Measurements from ENCODE around the gene MRPL28.
"Not testable (repeated sequence)": the region's sequence is repeated elsewhere in the genome, so short reads cannot be mapped to it uniquely, and the experiment has no call there.

MRPL28 gene

DNA sequence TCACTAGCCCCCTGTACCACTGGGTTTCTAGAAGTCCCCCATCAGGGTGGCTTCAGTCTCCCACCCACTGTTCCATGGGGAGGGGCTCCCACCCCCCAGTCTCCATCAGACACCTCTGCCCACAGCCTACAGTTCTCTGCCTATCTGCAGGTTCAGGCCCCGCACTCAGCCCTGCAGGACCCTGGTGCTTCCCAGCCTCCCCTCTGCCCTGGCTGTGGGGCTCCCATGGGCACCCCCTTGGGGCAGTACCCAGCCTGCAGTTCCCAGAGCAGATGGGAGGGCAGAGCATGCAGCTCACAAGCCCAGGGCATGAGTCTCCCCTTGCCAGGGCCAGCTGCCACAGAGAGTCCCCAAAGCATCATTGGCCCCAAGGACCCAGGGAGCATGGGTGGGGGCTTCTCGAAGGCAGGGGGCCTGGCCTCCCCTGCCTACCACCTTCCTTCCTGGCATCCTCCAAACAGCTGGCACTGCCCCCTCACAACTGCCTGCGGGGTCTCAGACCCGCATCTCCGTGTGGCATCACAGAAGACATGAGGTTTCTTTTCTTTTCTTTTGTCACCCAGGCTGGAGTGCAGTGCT is 2.8 kb upstream of the MRPL28 start:
- DNase-seq (ENCODE audit: low read depth): no peak

DNA sequence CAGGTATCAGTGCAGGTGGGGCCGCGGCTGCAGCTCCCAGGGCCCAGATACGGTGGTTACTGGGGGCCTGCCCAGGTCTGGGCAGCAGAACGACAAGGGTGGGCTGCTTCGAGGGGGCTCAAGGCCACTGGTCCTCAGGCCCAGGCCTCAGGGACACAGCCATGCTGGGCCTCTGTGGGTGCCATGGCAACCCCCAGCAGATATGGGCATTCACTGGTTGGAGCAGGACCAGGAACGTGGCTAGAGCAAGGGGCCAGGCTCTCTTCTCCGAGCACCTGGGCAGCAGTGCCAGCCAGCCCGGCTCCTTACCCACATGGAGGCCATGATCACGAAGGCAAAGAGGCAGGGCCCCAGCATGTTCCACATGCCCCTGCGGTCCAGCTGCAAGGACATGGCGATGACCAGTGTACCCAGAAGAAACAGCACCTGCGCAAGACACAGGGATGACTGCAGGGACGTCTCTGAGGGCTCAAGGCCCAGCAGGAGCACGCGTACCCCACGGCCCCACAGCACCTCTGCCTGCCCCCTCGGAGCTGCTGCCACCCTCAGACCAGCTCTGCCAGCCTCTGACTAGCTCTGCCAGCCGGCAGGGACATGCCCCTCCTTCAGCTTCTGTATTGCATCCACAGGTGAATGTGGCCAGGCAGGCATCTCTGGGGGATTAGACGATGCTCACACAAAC is 2.1 kb upstream of the MRPL28 start:
- DNase-seq (ENCODE audit: low read depth): no peak

DNA sequence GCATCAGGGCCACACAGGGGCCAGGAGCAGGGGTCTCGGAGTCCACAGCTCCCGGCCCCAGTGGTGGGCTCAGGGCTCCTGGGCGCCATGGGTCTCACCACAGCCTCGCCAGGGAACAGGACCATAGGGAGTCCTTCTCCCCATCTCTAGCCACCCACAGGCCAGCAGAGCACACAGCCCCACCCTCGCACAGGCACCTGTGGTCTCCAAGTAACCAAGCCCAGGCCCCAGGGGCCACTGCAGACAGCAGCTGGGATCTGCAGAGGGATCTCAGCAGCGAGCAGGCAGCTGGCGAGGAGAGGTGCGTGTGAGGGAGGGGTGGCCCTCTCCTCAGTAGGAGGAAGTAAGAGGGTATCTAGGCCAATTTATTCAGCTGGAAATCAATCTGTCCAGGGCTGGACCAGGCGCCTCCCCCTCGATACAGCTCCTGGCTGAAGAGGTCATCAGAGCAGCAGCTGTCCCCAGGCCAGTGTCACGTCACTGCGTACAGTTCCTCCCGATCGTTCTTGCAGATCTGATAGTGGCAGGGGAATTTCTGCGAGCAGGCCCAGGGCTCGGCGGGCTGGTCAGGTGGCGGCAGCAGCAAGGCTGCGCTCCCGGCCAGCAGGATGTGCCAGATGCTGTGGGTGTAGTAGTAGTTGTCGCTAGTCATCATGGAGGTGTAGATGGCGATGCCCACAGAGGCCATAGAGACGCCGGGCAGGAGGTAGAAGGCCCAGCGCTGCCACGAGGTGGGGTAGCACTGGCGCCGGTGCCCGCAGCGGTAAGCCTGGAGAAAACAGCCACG is 1.4 kb upstream of the MRPL28 start:
- DNase-seq (ENCODE audit: low read depth): no peak

DNA sequence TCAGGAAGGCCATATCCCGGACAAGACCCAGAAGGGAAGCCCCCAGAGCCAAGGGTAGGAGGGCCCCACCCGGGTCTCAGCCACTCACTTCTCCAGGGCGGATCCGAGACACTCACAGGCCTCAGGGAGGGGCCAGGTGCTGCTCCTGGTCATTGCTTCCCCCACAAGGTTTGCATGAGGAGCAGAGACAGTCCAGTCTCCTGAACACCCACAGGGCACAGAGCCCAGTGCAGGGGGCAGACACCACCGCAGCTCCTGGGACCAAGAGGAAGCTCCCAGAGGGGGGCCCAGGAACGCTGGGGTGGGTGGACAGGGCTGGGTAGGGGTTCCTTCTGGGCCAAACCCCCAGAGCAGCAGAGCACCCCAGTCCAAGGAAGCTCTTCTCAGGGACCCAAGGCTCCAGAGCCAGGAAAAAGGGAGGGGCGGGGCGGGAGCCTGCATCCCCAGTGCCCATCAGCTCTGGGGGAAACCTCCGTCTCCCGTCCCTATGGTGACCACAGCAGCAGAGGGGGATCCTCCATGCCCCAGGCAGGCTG is 709 bp upstream of the MRPL28 start:
- DNase-seq (ENCODE audit: low read depth): no peak

DNA sequence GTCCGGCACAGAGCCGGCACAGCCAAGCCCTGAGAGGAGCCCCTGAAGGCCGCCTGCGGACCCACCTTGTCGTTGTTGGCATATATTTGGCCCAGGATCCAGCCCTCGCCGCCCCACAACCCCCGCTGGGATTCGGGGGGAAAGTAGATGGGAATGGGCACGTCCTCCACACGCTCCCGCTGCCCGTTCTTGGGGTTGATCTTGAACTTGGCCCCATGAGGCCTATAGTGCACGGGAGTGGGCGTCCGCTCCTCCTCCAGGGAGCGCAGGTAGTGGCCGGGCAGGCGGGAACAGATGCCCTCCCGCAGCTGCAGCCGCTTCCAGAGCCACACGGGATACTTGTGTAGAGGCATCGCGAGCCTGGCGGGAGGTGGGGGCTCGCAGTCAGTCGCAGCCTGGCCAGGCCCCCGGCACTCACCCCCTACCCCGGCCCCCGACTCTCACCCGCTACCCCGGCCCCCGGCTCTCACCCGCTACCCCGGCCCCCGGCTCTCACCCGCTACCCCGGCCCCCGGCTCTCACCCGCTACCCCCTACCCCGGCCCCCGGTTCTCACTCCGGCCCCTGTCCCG is 387 bp downstream of the MRPL28 start:
- no peak for DNase-seq (ENCODE audit: low read depth)

DNA sequence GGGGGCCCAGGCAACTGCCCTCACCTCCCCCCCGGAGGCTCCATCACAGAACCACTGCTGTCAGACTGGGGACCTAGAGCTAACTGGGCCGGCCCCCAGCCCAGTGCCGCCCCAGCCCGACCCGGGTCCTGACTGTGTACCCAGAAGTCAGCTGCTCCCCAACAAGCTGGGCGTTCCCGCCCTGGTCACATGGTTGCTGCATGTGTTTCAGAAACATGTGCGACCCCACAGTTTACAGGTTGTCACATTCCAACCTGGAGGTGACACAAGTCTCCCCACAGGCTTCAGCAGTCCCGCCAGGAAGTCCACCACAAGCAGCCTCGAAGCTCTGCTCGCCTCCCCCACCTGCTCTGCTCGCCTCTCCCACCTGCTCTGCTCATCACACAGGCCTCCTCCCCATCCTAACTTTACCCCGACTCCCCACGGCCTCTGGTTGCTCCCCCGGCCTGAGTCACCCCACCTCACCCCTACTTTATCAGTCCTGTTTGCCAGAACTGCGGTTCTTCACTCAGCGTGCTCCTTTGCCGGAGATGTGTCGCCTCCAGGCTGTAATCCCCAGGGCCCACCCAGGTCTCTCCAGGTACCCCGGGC is 968 bp downstream of the MRPL28 start:
- no peak for DNase-seq (ENCODE audit: low read depth)

DNA sequence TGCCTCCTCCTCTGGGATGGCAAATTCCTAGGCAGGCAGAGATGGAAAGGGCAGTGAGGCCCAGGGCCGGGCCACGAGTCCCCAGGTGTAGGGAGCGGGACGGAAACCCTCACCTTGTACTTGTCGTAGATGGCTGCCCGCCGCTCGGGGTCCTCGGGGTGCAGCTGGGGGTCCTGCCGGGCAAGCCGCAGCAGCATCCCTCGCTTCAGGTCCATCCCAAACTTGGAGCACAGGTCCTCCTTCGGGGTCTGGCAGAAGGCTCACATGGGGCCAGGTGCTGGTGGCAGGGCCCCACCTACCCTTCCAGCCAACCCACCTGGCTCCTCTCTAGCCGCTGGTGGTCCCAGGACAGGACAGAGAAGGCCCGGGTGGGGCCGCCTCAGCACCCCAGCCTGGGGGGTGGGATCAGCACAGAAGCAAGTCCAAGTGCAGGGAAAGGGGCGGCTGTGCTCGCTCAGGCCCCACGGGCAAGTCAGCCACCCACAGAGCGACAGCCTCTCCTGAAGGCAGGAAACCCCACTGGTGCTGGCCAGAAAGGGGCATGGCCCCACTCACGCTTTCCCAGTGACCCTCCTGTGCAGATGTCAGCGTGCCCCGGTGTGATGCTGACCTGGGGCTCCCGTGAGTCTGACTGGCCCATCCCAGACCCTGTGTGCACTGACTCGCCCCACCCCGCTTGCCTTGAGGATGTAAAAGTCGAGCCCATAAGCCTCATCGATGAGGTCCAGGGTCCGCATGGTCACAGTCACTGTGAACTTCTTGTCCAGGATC is 1.8 kb downstream of the MRPL28 start:
- no peak for DNase-seq (ENCODE audit: low read depth)

DNA sequence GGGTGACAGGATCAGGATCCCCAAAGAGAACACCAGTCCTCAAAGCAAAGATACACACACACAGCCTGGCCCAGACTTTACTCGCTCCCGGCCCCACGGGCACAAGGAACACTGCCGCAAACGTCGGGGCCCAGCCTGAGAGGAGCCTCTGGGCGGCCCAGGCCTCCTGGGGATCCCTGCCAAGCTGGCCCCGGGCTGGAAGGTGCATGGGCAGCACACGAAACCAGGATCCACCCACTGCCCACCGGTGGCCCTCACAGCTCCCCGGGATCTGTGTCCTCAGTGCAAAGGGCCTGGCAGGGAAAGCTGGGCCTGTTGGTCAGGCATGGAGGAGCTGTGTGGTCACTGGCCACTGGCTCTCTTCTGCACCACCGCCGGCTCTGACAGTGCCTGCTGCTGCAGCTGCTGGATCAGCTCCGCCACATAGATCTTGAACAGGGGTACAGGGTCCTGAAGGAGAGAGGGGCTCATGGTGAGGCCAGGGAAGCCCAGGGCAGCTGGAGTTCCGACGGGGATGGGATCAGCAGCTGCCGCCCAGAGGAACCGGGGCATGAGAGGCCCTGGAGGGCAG is 2.9 kb downstream of the MRPL28 start:
- DNase-seq (ENCODE audit: low read depth): no peak

DNA sequence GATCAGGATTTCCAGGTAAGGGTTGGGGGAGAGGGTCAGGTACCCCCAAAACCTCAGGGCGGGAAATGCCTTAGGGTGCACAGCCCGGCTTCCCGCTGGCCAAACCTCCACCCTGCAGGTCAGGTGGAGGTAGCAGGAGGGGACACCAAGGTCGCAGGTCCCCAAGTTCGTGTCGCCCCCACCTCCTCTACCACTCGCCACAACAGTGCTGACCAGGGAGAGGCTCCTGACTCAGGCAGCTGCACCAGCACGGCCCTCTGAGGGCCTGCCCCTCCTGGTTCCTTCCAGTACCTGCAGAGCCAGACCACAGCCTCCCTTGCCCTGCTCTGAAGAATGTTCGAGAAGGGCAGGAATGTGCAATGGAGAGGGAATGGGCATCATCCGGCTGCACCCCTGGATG is 3.9 kb downstream of the MRPL28 start:
- no peak for DNase-seq (ENCODE audit: low read depth)

DNA sequence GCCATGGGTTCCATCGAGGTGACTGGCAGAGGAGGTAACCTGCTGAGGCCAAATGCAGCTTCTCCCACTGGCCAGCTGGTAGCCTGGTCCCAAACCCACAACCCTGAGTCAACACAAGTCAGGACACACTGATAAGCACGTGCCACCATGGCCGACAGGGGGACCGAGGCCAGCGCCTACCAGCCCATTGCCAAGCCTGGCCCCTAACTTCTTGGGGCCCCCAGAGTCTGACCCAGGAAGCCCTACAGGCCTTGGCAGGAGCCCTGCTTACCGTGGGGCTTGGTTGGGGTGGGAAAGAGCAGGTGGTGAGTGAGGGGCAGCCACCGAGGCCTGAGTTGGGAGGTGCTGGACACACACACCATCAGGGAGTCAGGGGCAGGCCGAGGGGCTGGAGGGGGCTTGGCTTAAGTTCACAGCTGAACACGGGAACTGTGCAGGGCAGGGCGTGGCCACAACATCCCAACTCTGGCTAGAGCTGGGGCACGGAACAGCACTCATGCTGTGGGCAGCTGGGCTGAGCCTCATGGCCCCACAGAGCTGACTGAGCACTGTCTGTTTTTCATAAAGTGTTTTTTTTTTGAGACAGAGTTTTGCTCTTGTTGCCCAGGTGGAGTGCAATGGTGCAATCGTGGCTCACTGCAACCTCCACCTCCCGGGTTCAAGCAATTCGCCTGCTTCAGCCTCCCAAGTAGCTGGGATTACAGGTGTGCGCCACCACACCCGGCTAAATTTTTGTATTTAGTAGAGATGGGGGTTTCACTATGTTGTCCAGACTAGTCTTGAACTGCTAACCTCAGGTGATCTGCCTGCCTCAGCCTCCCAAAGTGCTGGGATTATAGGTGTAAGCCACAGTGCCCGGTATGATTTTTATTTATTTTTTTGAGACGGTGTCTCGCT is 5.5 kb downstream of the MRPL28 start:
- no peak for DNase-seq (ENCODE audit: low read depth)

DNA sequence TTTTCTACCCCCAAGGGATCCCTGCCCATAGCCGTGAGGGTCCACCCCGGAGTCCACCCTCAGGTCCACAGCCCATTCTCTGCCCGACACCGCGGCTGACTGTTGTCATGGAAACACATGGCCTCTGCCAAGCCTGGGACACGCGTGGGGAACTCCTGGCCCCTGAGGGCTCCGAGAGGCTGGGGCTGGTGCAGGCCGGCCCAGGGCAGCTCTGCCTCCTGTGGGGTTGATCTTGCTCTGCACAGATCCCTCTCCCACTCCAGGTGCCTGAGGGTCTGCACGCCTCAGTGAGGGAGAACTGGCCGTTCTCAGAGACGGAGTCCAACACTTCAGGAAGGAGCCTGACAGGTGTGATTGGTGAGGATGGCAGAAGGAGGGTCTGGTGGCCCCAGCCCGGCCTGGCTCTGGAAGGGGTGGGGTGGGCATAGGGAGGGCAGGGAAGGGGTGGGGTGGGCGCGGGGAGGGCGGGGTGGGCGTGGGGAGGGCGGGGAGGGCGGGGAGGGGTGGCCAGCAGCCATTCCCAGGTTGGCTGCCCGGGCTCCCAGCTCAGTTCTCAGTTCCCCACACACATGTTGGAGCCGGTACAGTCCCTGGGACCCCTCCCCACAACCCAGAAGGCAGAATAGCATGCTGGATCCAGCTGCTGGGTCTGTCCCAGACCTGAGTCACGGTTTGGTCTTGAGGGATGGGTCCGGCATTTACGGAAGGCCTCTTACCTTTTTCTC is 6.4 kb downstream of the MRPL28 start:
- DNase-seq (ENCODE audit: low read depth): no peak

DNA sequence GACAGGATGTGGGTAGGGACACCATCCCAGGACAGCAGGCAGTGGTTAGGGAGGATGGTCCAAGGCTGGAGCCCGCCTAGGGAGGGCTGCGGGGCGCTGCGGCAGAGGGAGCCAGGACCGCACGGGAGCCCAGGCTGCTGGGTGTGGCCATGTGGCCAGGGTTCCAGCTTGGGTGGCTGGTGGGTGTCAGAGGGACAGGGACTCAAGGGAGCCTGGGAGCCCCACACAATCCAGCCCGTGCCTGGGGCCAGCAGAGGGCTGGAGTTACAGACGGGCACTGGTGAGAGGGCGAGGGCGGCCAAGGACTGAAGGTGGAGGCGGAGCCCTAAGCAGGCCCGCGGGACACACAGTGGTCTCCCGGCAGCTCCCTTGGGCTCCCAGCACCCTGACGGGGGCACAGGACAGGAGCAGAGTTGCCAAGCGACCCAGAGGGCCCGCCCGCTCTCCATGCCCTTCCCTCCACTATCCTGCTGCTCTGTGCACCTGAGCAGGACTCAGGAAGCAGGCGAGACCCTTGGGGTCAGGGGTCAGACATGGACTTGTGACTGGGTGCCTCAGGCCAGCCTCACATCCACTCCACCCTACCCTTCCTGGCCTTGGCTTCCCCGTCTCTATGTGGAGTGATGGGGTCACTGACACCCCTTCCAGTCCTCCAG is 7.1 kb downstream of the MRPL28 start:
- no peak for DNase-seq (ENCODE audit: low read depth)

DNA sequence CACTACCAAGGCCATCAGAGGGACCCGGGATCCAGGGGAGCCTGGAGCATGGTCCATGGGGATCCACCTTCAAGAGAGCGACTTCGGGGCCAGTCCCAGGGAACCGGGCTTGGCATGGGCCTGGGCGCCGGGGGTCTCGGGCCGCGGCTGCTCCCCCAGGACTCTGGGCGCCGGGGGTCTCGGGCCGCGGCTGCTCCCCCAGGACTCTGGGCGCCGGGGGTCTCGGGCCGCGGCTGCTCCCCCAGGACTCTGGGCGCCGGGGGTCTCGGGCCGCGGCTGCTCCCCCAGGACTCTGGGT is 7.7 kb downstream of the MRPL28 start:
- DNase-seq (ENCODE audit: low read depth): not testable (repeated sequence)

DNA sequence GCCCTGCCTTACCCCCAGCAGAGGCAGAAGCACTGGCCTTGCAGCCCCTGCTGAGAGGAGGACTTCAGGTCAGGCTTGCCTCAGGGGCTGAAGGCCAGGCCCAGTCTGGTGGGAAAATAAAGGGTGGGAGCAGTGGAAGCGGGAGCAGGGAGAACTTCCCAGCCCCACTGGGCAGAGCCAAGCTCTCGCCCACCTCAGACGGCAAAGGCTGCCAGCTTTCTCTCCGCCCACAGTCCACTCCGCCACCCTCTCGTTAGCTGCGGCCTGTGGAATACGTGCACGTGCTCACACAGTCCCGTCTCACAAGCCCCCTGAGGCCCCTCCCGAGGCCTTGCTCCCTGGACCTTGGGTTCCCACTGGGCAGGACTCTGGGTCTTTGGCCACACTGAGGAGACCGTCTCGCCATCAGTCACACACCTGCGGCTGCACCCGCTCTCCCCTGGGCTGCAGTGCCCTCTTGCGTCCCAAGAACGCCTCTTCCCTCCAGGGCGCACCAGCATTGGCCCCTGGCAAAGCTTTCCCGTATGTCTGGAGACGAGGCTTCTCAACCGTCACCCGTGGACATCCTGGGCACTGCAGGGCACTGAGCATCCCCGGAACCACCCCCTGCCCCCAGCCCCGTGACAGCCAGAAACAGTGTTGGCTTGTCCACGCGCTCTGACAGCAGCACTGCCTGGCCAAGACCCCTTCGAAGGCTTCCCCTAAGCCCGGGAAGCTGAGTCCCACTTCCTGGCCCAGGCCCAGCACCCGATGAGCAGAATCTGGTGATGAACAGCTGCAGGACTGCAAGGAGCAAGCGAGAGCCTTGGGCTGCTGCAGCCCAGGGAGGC is 8.3 kb downstream of the MRPL28 start:
- peak; percentile 25 for DNase-seq (ENCODE audit: low read depth)

DNA sequence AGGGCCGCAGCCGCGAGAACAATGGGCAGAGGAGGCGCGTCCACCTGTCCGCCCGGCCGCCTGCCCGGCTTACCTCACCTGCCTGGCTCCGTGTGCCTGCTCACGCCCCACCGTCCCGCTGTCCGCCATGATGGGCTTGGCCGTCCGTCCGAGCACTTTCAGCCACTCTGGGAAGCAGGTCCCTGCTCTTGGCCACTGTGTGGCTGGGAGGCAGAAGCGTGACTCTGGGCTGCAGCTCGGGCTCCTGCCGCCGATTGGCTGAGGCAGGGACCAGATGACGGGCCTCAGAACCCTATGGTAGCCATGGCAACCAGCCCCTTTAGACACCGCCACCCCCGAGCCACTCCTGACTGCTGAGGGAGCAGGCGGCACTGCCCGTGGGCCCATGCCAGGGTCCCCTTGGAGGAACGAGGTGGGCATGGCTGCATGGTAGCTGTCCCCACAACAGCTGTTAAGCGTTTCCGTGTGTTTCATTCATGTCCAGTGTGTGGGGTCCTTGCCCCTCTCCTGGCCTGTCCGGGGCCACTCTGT is 8.9 kb downstream of the MRPL28 start:
- no peak for DNase-seq (ENCODE audit: low read depth)

DNA sequence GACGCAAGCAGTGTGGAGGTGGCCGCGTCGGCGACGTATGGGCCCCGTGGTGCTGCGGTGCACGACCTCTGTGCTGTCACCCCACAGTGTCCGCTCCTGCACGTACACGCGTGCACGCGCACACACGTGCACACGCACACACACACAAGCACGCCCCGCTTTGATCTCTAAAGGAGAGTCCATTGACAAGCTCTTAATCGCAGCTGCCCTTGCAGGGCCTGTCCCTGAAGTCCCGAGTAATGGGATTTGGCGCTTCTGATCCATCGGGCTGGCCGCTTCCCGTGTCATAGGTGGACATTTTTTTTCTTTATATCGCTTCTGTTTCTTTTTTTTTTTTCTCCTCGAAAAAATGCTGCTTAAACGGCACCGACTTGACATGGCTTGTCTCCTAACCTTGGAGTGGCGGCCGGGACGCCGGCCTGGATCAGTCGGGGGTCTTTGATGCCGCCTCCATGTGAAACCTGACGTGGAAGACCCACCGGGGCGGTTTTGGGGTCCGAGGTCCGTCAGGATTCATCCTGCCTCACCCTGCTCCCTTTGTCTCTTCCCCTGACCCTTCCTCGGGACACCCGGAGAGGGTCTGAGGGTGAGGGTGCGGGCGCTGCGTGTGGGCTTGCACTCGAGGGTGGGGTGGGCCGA is 9.5 kb downstream of the MRPL28 start:
- DNase-seq (ENCODE audit: low read depth): no peak

DNA sequence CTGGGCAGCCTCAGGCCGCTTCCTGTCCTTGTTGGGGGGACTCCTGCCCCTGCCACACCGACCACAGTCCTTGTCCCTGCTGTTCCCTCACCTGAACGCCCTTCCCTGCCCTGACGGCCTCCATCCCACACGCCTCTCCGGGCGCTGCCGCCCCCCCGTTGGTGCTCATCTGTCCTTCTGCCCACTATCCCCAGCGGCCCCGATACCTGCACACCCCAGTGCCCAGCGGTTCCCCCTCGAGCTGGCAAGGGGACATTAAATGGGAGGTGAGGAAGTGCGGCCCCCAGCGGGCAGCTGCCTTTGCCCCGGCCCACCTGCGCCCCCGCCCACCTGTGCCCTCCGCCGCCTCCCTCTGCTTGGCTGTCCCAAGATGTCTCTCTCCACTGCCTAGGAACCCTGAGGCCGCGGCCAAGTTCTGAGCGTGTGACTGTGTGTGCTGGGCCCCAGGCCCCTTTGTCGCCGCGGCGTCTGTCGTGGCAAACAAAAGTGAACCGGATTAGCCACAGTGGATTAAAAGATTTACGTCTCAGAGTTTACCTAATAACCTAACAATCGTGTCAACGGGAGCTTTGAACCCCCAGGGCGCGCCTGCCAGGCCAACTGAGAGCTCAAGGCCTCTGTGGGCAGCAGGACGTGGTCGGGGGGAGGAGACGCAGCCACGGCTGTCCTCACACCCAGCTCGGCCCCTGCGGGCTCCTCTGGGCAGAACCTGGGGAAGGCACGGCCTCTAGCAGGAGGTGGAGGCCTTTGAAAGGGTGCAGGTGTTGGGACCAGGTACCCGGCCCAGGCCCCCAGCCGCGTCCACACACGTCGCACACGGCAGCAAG is 10.3 kb downstream of the MRPL28 start:
- no peak for DNase-seq (ENCODE audit: low read depth)
